ENCODE results near the gene PSMA7.

Gene PSMA7

DNA sequence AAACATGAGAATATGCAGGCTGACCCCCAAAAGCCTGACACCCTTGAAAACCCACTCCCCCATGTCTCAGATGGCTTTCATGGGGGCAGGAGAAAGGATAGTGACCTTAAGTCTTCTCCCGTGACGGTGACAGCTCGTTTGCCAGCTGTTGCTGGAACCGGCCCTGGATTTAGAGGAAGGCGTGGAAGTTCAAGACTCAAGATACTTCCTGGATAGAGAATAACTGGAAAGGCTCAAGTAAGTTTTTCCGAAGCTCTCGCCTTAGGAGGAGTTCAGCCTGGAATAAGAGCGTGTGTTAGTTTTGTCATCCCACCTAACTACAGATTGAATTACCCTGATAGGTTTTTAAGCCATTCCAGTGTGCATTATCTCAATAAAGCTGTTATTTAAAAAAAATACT is 28.1 kb upstream of the PSMA7 start:
- TF ChIP-seq, protein P1, sequence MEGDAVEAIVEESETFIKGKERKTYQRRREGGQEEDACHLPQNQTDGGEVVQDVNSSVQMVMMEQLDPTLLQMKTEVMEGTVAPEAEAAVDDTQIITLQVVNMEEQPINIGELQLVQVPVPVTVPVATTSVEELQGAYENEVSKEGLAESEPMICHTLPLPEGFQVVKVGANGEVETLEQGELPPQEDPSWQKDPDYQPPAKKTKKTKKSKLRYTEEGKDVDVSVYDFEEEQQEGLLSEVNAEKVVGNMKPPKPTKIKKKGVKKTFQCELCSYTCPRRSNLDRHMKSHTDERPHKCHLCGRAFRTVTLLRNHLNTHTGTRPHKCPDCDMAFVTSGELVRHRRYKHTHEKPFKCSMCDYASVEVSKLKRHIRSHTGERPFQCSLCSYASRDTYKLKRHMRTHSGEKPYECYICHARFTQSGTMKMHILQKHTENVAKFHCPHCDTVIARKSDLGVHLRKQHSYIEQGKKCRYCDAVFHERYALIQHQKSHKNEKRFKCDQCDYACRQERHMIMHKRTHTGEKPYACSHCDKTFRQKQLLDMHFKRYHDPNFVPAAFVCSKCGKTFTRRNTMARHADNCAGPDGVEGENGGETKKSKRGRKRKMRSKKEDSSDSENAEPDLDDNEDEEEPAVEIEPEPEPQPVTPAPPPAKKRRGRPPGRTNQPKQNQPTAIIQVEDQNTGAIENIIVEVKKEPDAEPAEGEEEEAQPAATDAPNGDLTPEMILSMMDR (IDR thresholded peaks at IDR 0.05; ENCODE audit: control insufficient read depth, extremely low read depth, insufficient read depth) = no peak
- no peak for DNase-seq (ENCODE audit: low read depth)

DNA sequence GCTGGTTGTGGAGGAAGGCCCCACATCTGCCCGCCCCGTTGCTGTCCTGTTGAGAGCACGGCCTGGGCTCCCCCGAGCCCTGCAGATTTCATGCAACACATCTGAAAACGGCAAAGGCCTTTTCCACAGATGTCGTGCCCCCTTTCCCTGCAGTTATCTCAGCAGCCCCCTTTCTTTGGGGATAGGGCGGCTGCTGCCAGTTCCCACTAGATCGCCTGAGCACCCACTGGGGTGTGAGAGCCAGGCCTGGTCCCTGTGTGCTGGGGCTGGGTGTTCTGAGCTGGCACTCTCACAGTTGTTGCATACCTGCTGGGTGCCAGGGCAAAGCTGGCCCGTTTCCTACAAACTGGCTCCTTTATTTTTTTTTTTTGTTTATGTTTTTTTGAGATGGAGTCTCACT is 27.3 kb upstream of the PSMA7 start:
- no peak for DNase-seq (ENCODE audit: low read depth)
- TF ChIP-seq, protein P1 (IDR thresholded peaks at IDR 0.05; ENCODE audit: control insufficient read depth, extremely low read depth, insufficient read depth) = no peak
- H3K4me3 ChIP-seq (ENCODE audit: low read depth, low read length) = no peak overlapping the region

More for the DNA sequence above, 28.1 kb upstream of the PSMA7 start:
- H3K4me3 ChIP-seq (ENCODE audit: low read depth, low read length) = no peak overlapping the region

- H3K4me3 ChIP-seq (ENCODE audit: low read depth, low read length) = no peak overlapping the region
- DNase-seq (ENCODE audit: low read depth) = no peak
- TF ChIP-seq, protein P1 (IDR thresholded peaks at IDR 0.05; ENCODE audit: control insufficient read depth, extremely low read depth, insufficient read depth) = no peak
Observed at GRCh38 chr20:62168890-62169435, 25.8 kb upstream of the PSMA7 start.

DNA sequence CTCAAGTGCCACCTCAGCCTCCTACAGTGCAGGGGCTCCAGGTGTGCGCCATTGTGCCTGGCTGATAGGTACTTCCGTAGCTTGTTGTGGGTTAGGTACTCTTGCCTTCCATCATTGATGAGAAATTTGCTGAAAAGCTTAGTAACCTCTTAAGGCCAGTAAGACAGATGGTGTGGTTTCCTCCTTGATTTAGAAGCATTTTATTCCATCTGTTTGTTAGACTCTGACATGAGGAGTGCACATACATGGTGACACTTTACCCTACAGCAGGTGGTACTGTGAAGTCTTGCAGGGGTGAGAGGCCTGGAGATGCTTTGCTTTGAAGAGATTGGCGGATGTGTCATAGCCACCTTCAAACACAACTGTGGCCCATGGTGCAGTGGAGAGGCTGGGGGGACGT is 24.9 kb upstream of the PSMA7 start:
- DNase-seq (ENCODE audit: low read depth) = no peak
- TF ChIP-seq, protein P1 (IDR thresholded peaks at IDR 0.05; ENCODE audit: control insufficient read depth, extremely low read depth, insufficient read depth) = no peak
- no peak overlapping the region for H3K4me3 ChIP-seq (ENCODE audit: low read depth, low read length)

- TF ChIP-seq, protein P1 (IDR thresholded peaks at IDR 0.05; ENCODE audit: control insufficient read depth, extremely low read depth, insufficient read depth) = no peak
- no peak overlapping the region for H3K4me3 ChIP-seq (ENCODE audit: low read depth, low read length)
- DNase-seq (ENCODE audit: low read depth) = no peak
Observed at GRCh38 chr20:62167474-62167873, 24.3 kb upstream of the PSMA7 start.

DNA sequence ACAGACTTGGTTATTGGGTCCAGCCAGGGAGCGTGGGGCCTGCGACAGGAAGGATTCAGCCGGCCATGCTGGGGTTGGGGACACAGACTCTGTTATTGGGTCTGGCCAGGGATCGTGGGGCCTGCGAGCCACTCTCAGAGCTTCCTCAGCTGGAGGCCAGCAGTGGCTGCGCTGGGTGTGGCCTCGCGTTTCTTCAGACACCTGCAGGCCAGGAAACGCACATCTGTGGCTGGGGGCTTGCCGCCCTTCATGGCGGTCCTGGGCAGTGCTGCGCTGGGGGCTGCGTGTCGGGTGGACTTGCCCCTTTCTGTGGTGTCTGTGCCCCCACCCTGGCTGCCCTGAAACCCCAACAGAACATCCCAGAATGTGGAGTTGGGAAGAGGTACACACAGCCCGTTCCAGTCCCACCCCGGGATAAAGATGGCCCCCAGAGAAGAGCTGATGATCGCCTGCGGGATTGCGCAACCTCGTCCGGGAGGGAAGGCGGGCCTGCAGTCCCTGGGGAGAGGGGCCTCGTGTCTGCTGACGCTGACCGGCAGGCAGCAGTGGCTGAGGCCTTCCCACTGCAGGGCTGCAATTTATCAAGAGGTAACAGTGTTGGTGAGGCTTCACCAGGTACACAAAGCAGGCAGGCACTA is 22.7 kb upstream of the PSMA7 start:
- H3K4me3 ChIP-seq (ENCODE audit: low read depth, low read length) = no peak overlapping the region
- TF ChIP-seq, protein P1 (IDR thresholded peaks at IDR 0.05; ENCODE audit: control insufficient read depth, extremely low read depth, insufficient read depth) = no peak
- DNase-seq (ENCODE audit: low read depth) = no peak

Data from LNCaP clone FGC (cell line).